ENCODE results near the gene FAH. TPM values are rescaled to one million over a fixed set of nuclear protein-coding genes. Genes with fewer than 3 reads are reported as not detected.

FAH gene
- total RNA-seq, 1 experiment from 2014 or later, result 38.0 TPM

DNA sequence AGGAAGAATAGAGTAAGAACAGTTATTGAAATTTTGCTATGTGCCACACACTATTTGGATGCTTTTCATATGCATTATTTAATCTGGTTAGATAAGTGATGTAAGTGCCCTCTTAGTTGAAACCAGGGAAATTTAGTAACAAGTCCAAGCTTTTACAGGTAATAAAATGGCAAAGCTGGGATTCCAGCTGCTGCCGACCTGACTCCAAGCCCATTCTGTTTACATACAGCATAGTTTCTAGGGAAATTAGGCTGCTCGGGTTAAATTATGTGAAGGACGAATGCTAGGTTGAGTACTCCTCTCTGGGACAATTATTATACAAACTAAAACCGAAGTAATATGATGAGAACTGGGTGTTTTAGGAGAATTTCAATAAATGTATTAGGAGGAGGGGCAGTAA lies 38.7 kb upstream of the FAH start:
- in situ Hi-C loops (cut with HindIII; ENCODE audit: low pct_unique_long_range_greater_than_20kb, low sequenced_read_pairs), result no loop called here
- TSS peak; percentile 17 for BruUV-seq (replicated peaks)
- Histone ChIP-seq H3K9me3 (ENCODE audit: control insufficient read depth, insufficient read depth, low read depth, low read length) (no peaks in the 10 kb centered on the region), H3K36me3 (ENCODE audit: control insufficient read depth, insufficient read depth, low read length) (no peaks in the 10 kb centered on the region), H3K27me3 (ENCODE audit: control insufficient read depth, insufficient read depth, low read length) (no peaks in the 10 kb centered on the region), H3K27ac (ENCODE audit: low read length) (no peak overlapping the region), H3K4me1 (ENCODE audit: control insufficient read depth, insufficient read depth, low read length) (peaks cover 18% of the 10 kb centered on the region; the same call in 1 of the 2 replicates), H3K4me3 (ENCODE audit: low read depth in 2 of 2, low read length in 2 of 2) (no peak overlapping the region)
- ChIA-PET CTCF (no interaction called here), POLR2A (no interaction called here)
- ATAC-seq (no peak), DNase-seq (ENCODE audit: low read depth, low spot score) (no peak)
- intact Hi-C loops (cut with micrococcal nuclease; ENCODE audit: unreplicated experiment), result no loop called here
- TF ChIP-seq TCF7L2 (IDR thresholded peaks at IDR 0.05; ENCODE audit: low read depth, low read length) (no peak), SIN3A (IDR thresholded peaks at IDR 0.05; ENCODE audit: borderline replicate concordance, insufficient read depth, low read depth, low read length) (no peak), POLR2AphosphoS5 (IDR thresholded peaks at IDR 0.05; ENCODE audit: low read depth, low read length) (no peak), REST (IDR thresholded peaks at IDR 0.05; ENCODE audit: insufficient read depth in 1 of 2, low read depth in 2 of 2, low read length in 1 of 2) (no peak)
- TF ChIP-seq, protein P1, sequence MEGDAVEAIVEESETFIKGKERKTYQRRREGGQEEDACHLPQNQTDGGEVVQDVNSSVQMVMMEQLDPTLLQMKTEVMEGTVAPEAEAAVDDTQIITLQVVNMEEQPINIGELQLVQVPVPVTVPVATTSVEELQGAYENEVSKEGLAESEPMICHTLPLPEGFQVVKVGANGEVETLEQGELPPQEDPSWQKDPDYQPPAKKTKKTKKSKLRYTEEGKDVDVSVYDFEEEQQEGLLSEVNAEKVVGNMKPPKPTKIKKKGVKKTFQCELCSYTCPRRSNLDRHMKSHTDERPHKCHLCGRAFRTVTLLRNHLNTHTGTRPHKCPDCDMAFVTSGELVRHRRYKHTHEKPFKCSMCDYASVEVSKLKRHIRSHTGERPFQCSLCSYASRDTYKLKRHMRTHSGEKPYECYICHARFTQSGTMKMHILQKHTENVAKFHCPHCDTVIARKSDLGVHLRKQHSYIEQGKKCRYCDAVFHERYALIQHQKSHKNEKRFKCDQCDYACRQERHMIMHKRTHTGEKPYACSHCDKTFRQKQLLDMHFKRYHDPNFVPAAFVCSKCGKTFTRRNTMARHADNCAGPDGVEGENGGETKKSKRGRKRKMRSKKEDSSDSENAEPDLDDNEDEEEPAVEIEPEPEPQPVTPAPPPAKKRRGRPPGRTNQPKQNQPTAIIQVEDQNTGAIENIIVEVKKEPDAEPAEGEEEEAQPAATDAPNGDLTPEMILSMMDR (IDR thresholded peaks at IDR 0.05), result no peak

DNA sequence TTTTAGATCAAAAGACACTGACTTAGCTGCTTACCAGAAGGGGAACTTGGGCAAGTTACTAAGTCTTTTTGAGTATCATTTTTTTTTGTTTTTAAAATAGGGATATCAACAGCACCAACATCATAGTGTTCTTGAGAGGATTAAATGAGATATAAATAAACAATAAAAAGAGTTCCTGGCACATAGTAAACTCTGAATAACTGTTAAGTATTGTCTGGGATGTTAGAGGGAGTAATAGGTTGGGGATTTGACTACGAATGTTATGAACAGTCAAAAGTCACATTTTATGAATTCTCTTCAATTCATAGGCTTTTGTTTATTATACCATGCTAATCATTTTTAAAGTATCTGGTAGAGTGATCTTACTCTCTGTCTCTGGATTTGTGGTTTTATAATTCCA lies 37.8 kb upstream of the FAH start:
- TF ChIP-seq, protein P1 (IDR thresholded peaks at IDR 0.05), result no peak
- no TSS peak for BruUV-seq (replicated peaks)
- Histone ChIP-seq H3K9me3 (ENCODE audit: control insufficient read depth, insufficient read depth, low read depth, low read length) (no peaks in the 10 kb centered on the region), H3K36me3 (ENCODE audit: control insufficient read depth, insufficient read depth, low read length) (no peaks in the 10 kb centered on the region), H3K27me3 (ENCODE audit: control insufficient read depth, insufficient read depth, low read length) (no peaks in the 10 kb centered on the region), H3K4me1 (ENCODE audit: control insufficient read depth, insufficient read depth, low read length) (peaks cover 18% of the 10 kb centered on the region; the same call in 1 of the 2 replicates), H3K4me3 (ENCODE audit: low read depth in 2 of 2, low read length in 2 of 2) (no peak overlapping the region), H3K27ac (ENCODE audit: low read length) (no peak overlapping the region)
- in situ Hi-C loops (cut with HindIII; ENCODE audit: low pct_unique_long_range_greater_than_20kb, low sequenced_read_pairs), result no loop called here
- ATAC-seq (no peak), DNase-seq (ENCODE audit: low read depth, low spot score) (no peak)
- intact Hi-C loops (cut with micrococcal nuclease; ENCODE audit: unreplicated experiment), result no loop called here
- CTCF ChIA-PET, result no interaction called here
- POLR2A ChIA-PET, result no interaction called here

DNA sequence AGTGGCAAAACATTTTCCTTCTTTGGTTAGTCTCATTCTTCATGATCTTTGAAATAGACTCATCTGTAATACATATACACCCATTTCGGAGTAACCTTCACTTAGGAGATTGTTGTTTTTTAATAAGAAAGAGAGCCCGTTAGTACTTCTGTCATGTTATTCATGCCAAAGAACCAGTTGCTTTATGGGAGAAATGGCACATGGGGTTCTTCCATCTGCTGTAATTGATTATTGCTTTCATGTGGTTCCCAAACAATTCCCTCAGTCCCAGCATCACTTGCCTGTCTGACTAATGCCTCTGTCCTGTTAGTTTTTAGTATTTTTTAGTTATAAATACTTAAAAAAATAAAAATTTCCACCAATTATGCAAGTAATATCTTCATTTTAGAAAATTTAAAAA lies 33.8 kb upstream of the FAH start:
- ATAC-seq (no peak), DNase-seq (ENCODE audit: low read depth, low spot score) (no peak)
- POLR2A ChIA-PET, result no interaction called here
- no peak overlapping the region for H3K4me3 ChIP-seq (ENCODE audit: low read depth in 2 of 2, low read length in 2 of 2)
- H3K4me1 ChIP-seq (ENCODE audit: control insufficient read depth, insufficient read depth, low read length), result peaks cover 16% of the 10 kb centered on the region; the same call in 1 of the 2 replicates
- BruUV-seq (replicated peaks), result no TSS peak
- in situ Hi-C loops (cut with HindIII; ENCODE audit: low pct_unique_long_range_greater_than_20kb, low sequenced_read_pairs) (no loop called here), intact Hi-C loops (cut with micrococcal nuclease; ENCODE audit: unreplicated experiment) (no loop called here)
- H3K27ac ChIP-seq (ENCODE audit: low read length), result no peak overlapping the region
- H3K36me3 ChIP-seq (ENCODE audit: control insufficient read depth, insufficient read depth, low read length), result 0 out of 2 replicates have a peak, but pooled peaks cover 3% of the 10 kb centered on the region
- CTCF ChIA-PET, result no interaction called here
- H3K27me3 ChIP-seq (ENCODE audit: control insufficient read depth, insufficient read depth, low read length), result no peaks in the 10 kb centered on the region
- no peaks in the 10 kb centered on the region for H3K9me3 ChIP-seq (ENCODE audit: control insufficient read depth, insufficient read depth, low read depth, low read length)
- TF ChIP-seq TCF7L2 (IDR thresholded peaks at IDR 0.05; ENCODE audit: low read depth, low read length) (no peak), POLR2AphosphoS5 (IDR thresholded peaks at IDR 0.05; ENCODE audit: low read depth, low read length) (no peak)
